GM12801 (cell line): Measurements from ENCODE around the gene SCO2.

Experiments
- CTCF ChIP-seq: IDR thresholded peaks from one replicate; pipeline ENCODE4 v1.5.1; 2011; ENCODE audit warnings: control low read depth; ENCODE audit not compliant: insufficient read length; ENCODE audit errors: extremely low read depth

The SCO2 gene

GRCh38 chr22:50500452-50500851, 24.9 kb downstream of the SCO2 start:
- no peak for TF ChIP-seq CTCF

- no peak for TF ChIP-seq CTCF
These were observed 27.0 kb downstream of the SCO2 start for GRCh38 chr22:50498322-50498890.

- no peak for TF ChIP-seq CTCF
These were observed 28.3 kb downstream of the SCO2 start for GRCh38 chr22:50497093-50497492.

- no peak for TF ChIP-seq CTCF
These were observed 34.7 kb downstream of the SCO2 start for GRCh38 chr22:50490531-50491308.

GRCh38 chr22:50489363-50490243, 35.8 kb downstream of the SCO2 start:
- no peak for TF ChIP-seq CTCF

GRCh38 chr22:50488886-50489285, 36.5 kb downstream of the SCO2 start:
- TF ChIP-seq CTCF: no peak

GRCh38 chr22:50488006-50488677, 37.3 kb downstream of the SCO2 start:
- TF ChIP-seq CTCF: no peak
